AG04450 (cell line): ENCODE data around the gene SAT1. TPM values are rescaled to one million over a fixed set of nuclear protein-coding genes. Genes with fewer than 3 reads are reported as not detected.
"Not testable (repeated sequence)": the region's sequence is repeated elsewhere in the genome, so short reads cannot be mapped to it uniquely, and the experiment has no call there.

ENCODE experiments used
- CTCF ChIA-PET: fragments of 300-600, 350-600 bp; formaldehyde crosslinking; extraction: SDS; loops from one replicate; lab custom pipeline; 2022; ENCODE audit warnings: antibody characterized with exemption, inconsistent platforms; lab: Charles Lee
- POLR2A ChIA-PET: fragments of 350-600 bp; formaldehyde crosslinking; extraction: SDS; loops from one replicate; lab custom pipeline; 2021; ENCODE audit warnings: antibody characterized with exemption, inconsistent platforms; lab: Yijun Ruan, JAX
- DNase-seq: peaks from one replicate; pipeline ENCODE4 v3.0.0-alpha.2; 2011; ENCODE audit warnings: low read depth, low spot score
- H3K27ac ChIP-seq: one replicate; pipeline ENCODE4 v1.5.1; 2012; ENCODE audit warnings: low read depth, low read length, control low read depth
- H3K27me3 ChIP-seq: one replicate; pipeline ENCODE4 v1.6.0; 2012; ENCODE audit warnings: low read length; ENCODE audit not compliant: control insufficient read depth, insufficient read depth
- H3K4me3 ChIP-seq: 2 replicates; pipeline ENCODE4 v1.5.1; 2011; ENCODE audit warnings: mild to moderate bottlenecking, low read depth, low read length, control low read depth
- H3K9me3 ChIP-seq: 2 replicates; pipeline ENCODE4 v1.5.1; 2012; ENCODE audit warnings: low read length; ENCODE audit not compliant: control insufficient read depth, insufficient read depth
- CTCF ChIP-seq: IDR thresholded peaks from 2 replicates; pipeline ENCODE4 v1.5.1; 2011; ENCODE audit warnings: low read depth, low read length, control low read depth, inconsistent platforms
- polyA plus RNA-seq: library from polyadenylated mRNA; depleted of rRNA; stranded (reverse); fragments of >200 nt; gene quantifications from 2 replicates; pipeline ENCODE4 v1.2.3, GENCODE V29; 2011

SAT1 gene
- polyA plus RNA-seq, 1 experiment: 202 TPM

DNA sequence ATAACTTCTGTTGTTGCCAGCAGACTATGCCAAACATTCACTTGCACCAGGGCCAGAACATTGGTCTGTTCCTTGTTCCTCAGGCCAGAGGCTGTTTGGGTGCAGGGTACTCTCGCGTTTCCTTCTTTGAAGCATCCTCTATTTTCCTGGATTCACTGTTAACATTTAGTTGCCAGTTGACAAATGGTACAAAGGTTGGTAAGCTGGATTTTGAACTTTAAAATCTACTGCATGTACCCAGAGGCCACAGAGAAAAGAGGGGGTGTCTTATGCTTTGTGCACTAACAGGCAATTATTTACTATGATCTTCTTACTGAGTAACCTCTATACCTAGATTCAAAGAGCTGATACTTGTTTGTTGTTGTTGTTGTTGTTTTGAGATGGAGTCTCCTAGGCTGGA is 12.8 kb upstream of the SAT1 start:
- H3K9me3 ChIP-seq: peaks cover 4% of the 10 kb centered on the region; the same call in 1 of the 2 replicates
- TF ChIP-seq CTCF: no peak

DNA sequence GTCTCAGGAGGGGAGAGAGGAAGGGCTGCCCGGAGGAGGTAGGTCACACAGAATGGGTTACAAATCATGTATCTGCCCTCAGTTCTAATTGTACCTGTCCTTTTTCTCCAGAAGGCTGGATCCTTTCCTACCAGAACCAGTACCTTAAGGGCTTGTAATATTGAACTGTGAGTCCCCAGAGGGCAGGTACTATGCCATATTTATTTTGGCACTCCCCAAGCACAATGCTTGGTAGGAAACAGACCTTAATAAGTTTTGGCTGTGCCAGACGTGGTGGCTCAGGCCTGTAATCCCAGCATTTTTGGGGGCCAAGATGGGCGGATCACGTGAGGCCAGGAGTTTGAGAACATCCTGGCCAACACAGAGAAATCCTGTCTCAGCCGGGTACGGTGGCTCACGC is 11.9 kb upstream of the SAT1 start:
- H3K9me3 ChIP-seq, H3K27ac ChIP-seq, H3K4me3 ChIP-seq, DNase-seq, H3K27me3 ChIP-seq: not testable (repeated sequence)
- POLR2A ChIA-PET: interaction anchor here (0.9 kb wide), 1 partner anchor 10 kb away, joined by 3 read pairs; no protein-coding TSS in a partner anchor
- CTCF ChIA-PET: interaction anchor here (1.4 kb wide), 1 partner anchor 12 kb away, joined by 6 read pairs; the partner anchor contains the start of gene SAT1

More for the DNA sequence above, 12.8 kb upstream of the SAT1 start:
- Histone ChIP-seq H3K4me3 (no peak overlapping the region), H3K27ac (no peak overlapping the region), H3K27me3 (no peaks in the 10 kb centered on the region)
- no peak for DNase-seq
- ChIA-PET CTCF (interaction anchor here (1.4 kb wide), 1 partner anchor 13 kb away, joined by 6 read pairs; the partner anchor contains the start of gene SAT1), POLR2A (interaction anchor here (0.9 kb wide), 1 partner anchor 11 kb away, joined by 3 read pairs; no protein-coding TSS in a partner anchor)

GRCh38 chrX:23773601-23774175 is 9.3 kb upstream of the SAT1 start:
- H3K4me3 ChIP-seq: no peak overlapping the region
- no peaks in the 10 kb centered on the region for H3K9me3 ChIP-seq
- no peak overlapping the region for H3K27ac ChIP-seq
- DNase-seq: no peak
- no peaks in the 10 kb centered on the region for H3K27me3 ChIP-seq
- no peak for TF ChIP-seq CTCF
- POLR2A ChIA-PET: no interaction called here
- CTCF ChIA-PET: no interaction called here

GRCh38 chrX:23776363-23776762 is 6.6 kb upstream of the SAT1 start:
- ChIA-PET POLR2A (no interaction called here), CTCF (interaction anchor here (1.3 kb wide), 1 partner anchor 126 kb away, joined by 4 read pairs; no protein-coding TSS in a partner anchor)
- H3K27me3 ChIP-seq: no peaks in the 10 kb centered on the region
- no peaks in the 10 kb centered on the region for H3K9me3 ChIP-seq
- DNase-seq: no peak
- TF ChIP-seq CTCF: no peak
- no peak overlapping the region for H3K27ac ChIP-seq
- H3K4me3 ChIP-seq: no peak overlapping the region

GRCh38 chrX:23779025-23779424 is 3.9 kb upstream of the SAT1 start:
- Histone ChIP-seq H3K9me3 (no peaks in the 10 kb centered on the region), H3K27me3 (no peaks in the 10 kb centered on the region), H3K4me3 (no peak overlapping the region), H3K27ac (no peak overlapping the region)
- ChIA-PET POLR2A (no interaction called here), CTCF (no interaction called here)
- no peak for DNase-seq
- TF ChIP-seq CTCF: 0 out of 2 replicates have a peak, but pooled peaks have one; percentile 6
